Skeletal muscle tissue (tissue), 4 donors: ENCODE results near the gene BLACAT1. TPM values are rescaled to one million over a fixed set of nuclear protein-coding genes. Genes with fewer than 3 reads are reported as not detected.
"Not testable (repeated sequence)": the region's sequence is repeated elsewhere in the genome, so short reads cannot be mapped to it uniquely, and the experiment has no call there.

ENCODE experiments used
- H3K27ac ChIP-seq: one replicate; pipeline ENCODE4 v1.7.0; 2013; ENCODE audit warnings: mild to moderate bottlenecking, low read depth, low read length, inconsistent platforms
- H3K27me3 ChIP-seq, 3 donors: one replicate each; pipeline ENCODE4 v1.7.0; 2013; ENCODE audit warnings: low read length in 3 of 3; ENCODE audit not compliant: control insufficient read depth in 3 of 3, insufficient read depth in 3 of 3
- H3K36me3 ChIP-seq, 3 donors: one replicate each; pipeline ENCODE4 v1.7.0; 2013; ENCODE audit warnings: low read length in 3 of 3; ENCODE audit not compliant: control insufficient read depth in 3 of 3, insufficient read depth in 3 of 3
- H3K4me1 ChIP-seq, 3 donors: one replicate each; pipeline ENCODE4 v1.7.0; 2013; ENCODE audit warnings: low read length in 3 of 3, mild to moderate bottlenecking in 3 of 3; ENCODE audit not compliant: control insufficient read depth in 3 of 3, insufficient read depth in 3 of 3
- H3K4me3 ChIP-seq, 3 donors: one replicate each; pipeline ENCODE4 v1.7.0; 2013; ENCODE audit warnings: low read length in 3 of 3
- H3K9ac ChIP-seq, 3 donors: one replicate each; pipeline ENCODE4 v1.7.0; 2013; ENCODE audit warnings: low read length in 3 of 3, mild to moderate bottlenecking in 3 of 3, moderate library complexity in 2 of 3, low read depth in 1 of 3
- H3K9me3 ChIP-seq, 3 donors: one replicate each; pipeline ENCODE4 v1.7.0; 2013; ENCODE audit warnings: low read length in 3 of 3; ENCODE audit not compliant: control insufficient read depth in 3 of 3
- total RNA-seq: library from RNA; depleted of rRNA; stranded (reverse); fragments of >200 nt; gene quantifications from one replicate; pipeline ENCODE4 v1.2.3, GENCODE V29; 2014
- donor health status: Osteomylitis.

The BLACAT1 gene
- total RNA-seq, 1 donor from 2014 or later = not detected

- no peak overlapping the region for H3K4me3 ChIP-seq
- H3K4me1 ChIP-seq = no peaks in the 10 kb centered on the region
- no peak overlapping the region for H3K27ac ChIP-seq
- H3K9me3 ChIP-seq = no peaks in the 10 kb centered on the region
- H3K9ac ChIP-seq = no peak overlapping the region
- H3K36me3 ChIP-seq = no peaks in the 10 kb centered on the region
- peaks cover 25 to 47% (median 38%) of the 10 kb centered on the region in 3 donors for H3K27me3 ChIP-seq
Observed at GRCh38 chr1:205484985-205485967, 29.4 kb upstream of the BLACAT1 start.

GRCh38 chr1:205483372-205483771, 27.5 kb upstream of the BLACAT1 start:
- H3K4me1 ChIP-seq = no peaks in the 10 kb centered on the region
- no peaks in the 10 kb centered on the region for H3K36me3 ChIP-seq
- no peak overlapping the region for H3K9ac ChIP-seq
- H3K27me3 ChIP-seq = peaks cover 31 to 46% (median 32%) of the 10 kb centered on the region in 3 donors
- H3K9me3 ChIP-seq = no peaks in the 10 kb centered on the region
- H3K27ac ChIP-seq = no peak overlapping the region
- no peak overlapping the region for H3K4me3 ChIP-seq

GRCh38 chr1:205482587-205482986, 26.7 kb upstream of the BLACAT1 start:
- H3K27me3 ChIP-seq = peaks cover 31 to 49% (median 32%) of the 10 kb centered on the region in 3 donors
- not testable (repeated sequence) for H3K9me3 ChIP-seq, H3K36me3 ChIP-seq, H3K4me3 ChIP-seq, H3K4me1 ChIP-seq, H3K27ac ChIP-seq, H3K9ac ChIP-seq

DNA sequence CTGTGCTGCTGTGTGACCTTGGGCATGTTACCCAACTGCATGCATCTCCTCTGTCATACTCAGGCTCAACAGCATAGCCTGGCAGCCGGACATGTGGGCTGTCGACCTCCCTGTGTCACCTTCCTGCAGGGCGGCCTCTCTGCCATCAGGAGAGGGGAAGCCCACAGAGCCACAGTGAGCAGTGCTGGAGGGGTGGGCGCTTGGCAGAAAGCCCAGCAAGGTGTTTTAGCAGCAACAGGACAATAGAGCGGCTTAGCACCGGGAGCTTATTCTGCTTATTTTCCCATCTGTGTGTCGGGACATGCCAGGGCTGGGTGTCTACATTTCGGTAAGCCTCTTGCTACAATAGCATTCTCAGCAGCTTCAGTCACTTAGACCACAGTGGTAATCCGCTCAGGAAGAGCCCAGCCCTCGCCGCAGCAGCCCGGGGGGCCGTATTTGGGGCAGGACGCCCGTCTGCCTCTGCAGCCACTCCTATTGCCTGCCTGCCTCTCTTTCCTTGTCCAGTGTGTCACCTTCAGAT, 25.8 kb upstream of the BLACAT1 start:
- Histone ChIP-seq H3K27me3 (peaks cover 34 to 54% (median 35%) of the 10 kb centered on the region in 3 donors), H3K4me1 (no peaks in the 10 kb centered on the region), H3K9ac (no peak overlapping the region), H3K9me3 (no peaks in the 10 kb centered on the region), H3K27ac (no peak overlapping the region), H3K36me3 (no peaks in the 10 kb centered on the region), H3K4me3 (no peak overlapping the region)

DNA sequence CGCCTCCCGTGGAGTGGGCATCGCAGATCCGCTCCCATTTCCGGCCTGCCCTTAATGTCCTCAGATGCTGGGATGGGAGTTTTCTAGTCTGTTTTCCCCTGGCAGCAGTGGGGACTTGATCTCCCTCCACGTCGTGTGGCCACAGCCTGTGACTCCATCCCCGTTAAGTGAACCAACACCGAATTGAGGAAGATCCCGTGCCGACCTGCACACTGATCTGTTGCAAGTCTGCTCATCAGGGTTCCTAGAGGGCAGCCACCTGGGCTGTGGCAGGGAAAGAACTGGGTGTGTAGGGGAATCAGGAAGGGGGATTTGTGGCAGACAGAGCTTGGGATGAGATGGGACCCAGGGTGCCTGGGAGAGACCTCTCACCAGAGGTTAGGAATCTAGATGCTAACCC, 25.4 kb upstream of the BLACAT1 start:
- peaks cover 34 to 54% (median 40%) of the 10 kb centered on the region in 3 donors for H3K27me3 ChIP-seq
- H3K9me3 ChIP-seq = no peaks in the 10 kb centered on the region
- H3K36me3 ChIP-seq = no peaks in the 10 kb centered on the region
- no peak overlapping the region for H3K9ac ChIP-seq
- H3K4me3 ChIP-seq = no peak overlapping the region
- no peak overlapping the region for H3K27ac ChIP-seq
- H3K4me1 ChIP-seq = no peaks in the 10 kb centered on the region

GRCh38 chr1:205480349-205480985, 24.6 kb upstream of the BLACAT1 start:
- H3K4me1 ChIP-seq = no peaks in the 10 kb centered on the region
- peaks cover 34 to 50% (median 40%) of the 10 kb centered on the region in 3 donors for H3K27me3 ChIP-seq
- H3K9me3 ChIP-seq = no peaks in the 10 kb centered on the region
- no peaks in the 10 kb centered on the region for H3K36me3 ChIP-seq
- no peak overlapping the region for H3K4me3 ChIP-seq
- H3K27ac ChIP-seq = no peak overlapping the region
- no peak overlapping the region for H3K9ac ChIP-seq

DNA sequence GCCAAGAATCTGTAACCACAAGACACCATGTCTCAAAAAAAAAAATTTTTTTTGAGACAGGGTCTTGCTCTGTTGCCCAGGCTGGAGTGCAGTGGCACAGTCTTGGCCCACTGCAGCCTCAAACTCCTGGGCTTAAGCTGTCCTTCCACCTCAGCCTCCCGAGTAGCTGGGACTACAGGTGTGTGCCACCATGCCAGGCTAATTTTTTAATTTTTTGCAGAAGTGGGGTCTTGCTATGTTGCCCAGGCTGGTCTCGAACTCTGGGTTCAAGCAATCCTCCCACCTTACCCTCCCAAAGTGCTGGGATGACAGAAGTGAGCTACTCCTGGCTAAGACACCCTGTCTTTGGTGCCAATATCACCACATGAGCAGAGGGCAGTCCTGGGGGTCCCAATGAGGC, 23.1 kb upstream of the BLACAT1 start:
- H3K4me3 ChIP-seq, H3K9me3 ChIP-seq, H3K4me1 ChIP-seq, H3K36me3 ChIP-seq, H3K27ac ChIP-seq, H3K9ac ChIP-seq: not testable (repeated sequence)
- H3K27me3 ChIP-seq = peaks cover 38 to 48% (median 39%) of the 10 kb centered on the region in 3 donors

DNA sequence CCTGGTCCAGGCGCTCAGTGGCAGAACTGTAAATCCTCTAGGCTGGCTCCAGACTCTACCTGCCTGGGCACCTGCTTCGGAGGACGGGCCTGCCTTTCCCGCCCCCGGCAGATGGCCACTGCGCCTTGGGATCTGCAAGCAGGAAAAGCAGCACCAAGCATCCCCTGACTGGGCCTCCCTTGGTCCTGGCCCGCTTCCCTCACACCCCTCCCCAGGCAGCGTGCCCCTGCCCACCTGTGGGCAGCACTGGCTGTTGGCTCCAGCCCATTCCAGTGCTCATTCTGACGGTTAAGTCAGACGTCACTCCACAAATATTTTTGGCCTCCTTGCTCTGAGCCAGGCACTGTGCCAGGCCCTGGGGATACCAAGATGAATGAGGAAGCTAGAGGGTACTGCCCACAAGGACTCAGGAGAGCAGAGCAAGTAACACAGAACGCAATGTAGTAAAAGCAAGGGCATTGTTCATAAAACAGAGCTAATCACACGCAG, 22.0 kb upstream of the BLACAT1 start:
- Histone ChIP-seq H3K36me3 (no peaks in the 10 kb centered on the region), H3K27me3 (peaks cover 36 to 48% (median 39%) of the 10 kb centered on the region in 3 donors), H3K9me3 (peaks cover 0 to 5% (median 0%) of the 10 kb centered on the region in 3 donors), H3K4me1 (no peaks in the 10 kb centered on the region), H3K9ac (no peak overlapping the region), H3K4me3 (no peak overlapping the region), H3K27ac (no peak overlapping the region)

DNA sequence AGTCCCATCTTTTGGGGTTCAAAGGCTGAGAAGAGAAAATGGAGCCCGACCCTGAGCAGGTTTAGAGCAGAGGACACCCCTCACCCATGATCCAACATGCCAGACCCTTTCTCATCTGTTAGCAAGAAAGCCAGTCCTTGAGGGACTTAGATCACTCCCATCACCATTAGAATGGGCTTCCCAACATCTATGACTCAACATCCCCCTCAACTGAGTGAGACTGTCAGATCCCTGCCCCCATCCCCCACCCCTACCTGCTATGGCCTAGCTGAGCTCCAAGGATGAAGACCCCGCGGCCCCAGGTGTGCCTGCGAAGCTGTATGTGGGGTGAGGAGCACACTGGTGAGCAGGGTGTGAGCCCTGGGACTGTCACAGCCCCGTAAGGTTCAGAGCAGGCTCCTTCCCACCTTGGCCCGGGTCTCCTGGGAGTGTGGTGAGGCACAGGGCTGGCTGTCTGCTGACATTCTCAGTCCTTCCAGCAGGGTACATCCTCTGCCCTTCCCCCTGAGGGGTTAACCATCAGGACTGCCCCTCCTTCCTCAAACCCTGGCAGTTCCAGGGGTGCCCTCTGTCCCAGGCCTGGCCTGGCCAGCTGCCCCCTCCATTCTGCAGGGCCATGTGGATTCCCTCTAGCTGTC, 21.4 kb upstream of the BLACAT1 start:
- peaks cover 0 to 5% (median 0%) of the 10 kb centered on the region in 3 donors for H3K9me3 ChIP-seq
- peaks cover 35 to 48% (median 38%) of the 10 kb centered on the region in 3 donors for H3K27me3 ChIP-seq
- no peak overlapping the region for H3K4me3 ChIP-seq
- no peaks in the 10 kb centered on the region for H3K4me1 ChIP-seq
- H3K36me3 ChIP-seq = no peaks in the 10 kb centered on the region
- no peak overlapping the region for H3K9ac ChIP-seq
- no peak overlapping the region for H3K27ac ChIP-seq
